ENCODE results near the gene GULP1.

GRCh38 chr2:188297978-188298377 is 6.3 kb downstream of the GULP1 start:
- TF ChIP-seq CTCF (IDR thresholded peaks at IDR 0.05) (no peak), POLR2A (IDR thresholded peaks at IDR 0.05) (no peak)
